Type B pancreatic cell (in vitro differentiated cells): ENCODE results near the gene RPS26. TPM values are rescaled to one million over a fixed set of nuclear protein-coding genes. Genes with fewer than 3 reads are reported as not detected.

Experiments used
- DNase-seq: peaks from one replicate; pipeline ENCODE4 v3.0.0; 2021; ENCODE audit warnings: mixed read lengths; ENCODE audit not compliant: unreplicated experiment; ENCODE audit errors: extremely low spot score
- H3K27ac Mint-ChIP-seq: 2 replicates; pipeline ENCODE4 v1.8.0; 2021; ENCODE audit warnings: mild to moderate bottlenecking, mixed read lengths
- H3K27me3 Mint-ChIP-seq: 2 replicates; pipeline ENCODE4 v1.8.0; 2021; ENCODE audit warnings: mixed read lengths
- H3K36me3 Mint-ChIP-seq: 2 replicates; pipeline ENCODE4 v1.8.0; 2021; ENCODE audit warnings: mixed read lengths
- H3K4me1 Mint-ChIP-seq: one replicate; pipeline ENCODE4 v1.8.0; 2021; ENCODE audit warnings: mixed read lengths; ENCODE audit not compliant: unreplicated experiment
- H3K4me3 Mint-ChIP-seq: 2 replicates; pipeline ENCODE4 v1.8.0; 2021; ENCODE audit warnings: mild to moderate bottlenecking, mixed read lengths
- H3K9me3 Mint-ChIP-seq: 2 replicates; pipeline ENCODE4 v1.8.0; 2021; ENCODE audit warnings: mixed read lengths
- total RNA-seq: library from RNA; stranded (reverse); gene quantifications from 2 replicates; pipeline ENCODE4 v1.2.1, GENCODE V29; 2021; ENCODE audit warnings: low replicate concordance
- TF ChIP-seq, protein P1 (sequence below): fragments of 200-600 bp; sonication (generic); conservative IDR thresholded peaks from 2 replicates; pipeline ENCODE4 v1.5.0; 2021; ENCODE audit warnings: antibody characterized with exemption, mild to moderate bottlenecking

Gene RPS26
- total RNA-seq, 1 donor from 2014 or later, result 20.2 TPM

DNA sequence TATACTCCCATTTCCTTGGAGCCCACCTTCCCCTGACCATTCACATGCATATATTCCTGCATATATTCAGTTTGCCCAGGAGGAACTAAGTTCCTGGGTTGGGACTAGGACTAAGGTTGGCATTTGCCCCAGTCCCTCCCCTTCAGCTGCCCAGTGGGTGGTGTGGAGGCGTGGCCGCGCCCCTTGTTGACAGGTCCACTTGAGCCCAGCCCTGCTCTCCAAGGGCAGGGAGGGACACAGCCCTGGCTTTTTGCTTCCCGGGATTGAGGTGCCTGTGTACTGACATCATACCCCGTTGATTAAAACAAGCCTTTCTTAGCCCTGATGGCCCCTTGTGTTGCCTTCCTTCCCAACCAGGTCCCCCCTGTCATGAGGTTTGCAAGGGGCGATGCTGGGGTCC lies 45.5 kb downstream of the RPS26 start:
- TF ChIP-seq, protein P1, sequence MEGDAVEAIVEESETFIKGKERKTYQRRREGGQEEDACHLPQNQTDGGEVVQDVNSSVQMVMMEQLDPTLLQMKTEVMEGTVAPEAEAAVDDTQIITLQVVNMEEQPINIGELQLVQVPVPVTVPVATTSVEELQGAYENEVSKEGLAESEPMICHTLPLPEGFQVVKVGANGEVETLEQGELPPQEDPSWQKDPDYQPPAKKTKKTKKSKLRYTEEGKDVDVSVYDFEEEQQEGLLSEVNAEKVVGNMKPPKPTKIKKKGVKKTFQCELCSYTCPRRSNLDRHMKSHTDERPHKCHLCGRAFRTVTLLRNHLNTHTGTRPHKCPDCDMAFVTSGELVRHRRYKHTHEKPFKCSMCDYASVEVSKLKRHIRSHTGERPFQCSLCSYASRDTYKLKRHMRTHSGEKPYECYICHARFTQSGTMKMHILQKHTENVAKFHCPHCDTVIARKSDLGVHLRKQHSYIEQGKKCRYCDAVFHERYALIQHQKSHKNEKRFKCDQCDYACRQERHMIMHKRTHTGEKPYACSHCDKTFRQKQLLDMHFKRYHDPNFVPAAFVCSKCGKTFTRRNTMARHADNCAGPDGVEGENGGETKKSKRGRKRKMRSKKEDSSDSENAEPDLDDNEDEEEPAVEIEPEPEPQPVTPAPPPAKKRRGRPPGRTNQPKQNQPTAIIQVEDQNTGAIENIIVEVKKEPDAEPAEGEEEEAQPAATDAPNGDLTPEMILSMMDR, result no peak
- Mint-ChIP-seq H3K27me3 (peaks cover 22% of the 10 kb centered on the region), H3K27ac (no peak overlapping the region), H3K4me3 (no peak overlapping the region), H3K36me3 (peaks cover 14% of the 10 kb centered on the region), H3K9me3 (no peaks in the 10 kb centered on the region), H3K4me1 (peaks cover 6% of the 10 kb centered on the region)
- DNase-seq, result no peak

Other genes with a start within 250 kb of the RPS26 start
- 51.4 and 75.9 TPM in 2 replicates for gene SARNP, start 224.2 kb upstream of the RPS26 start, total RNA-seq
- 50.9 and 76.1 TPM in 2 replicates for gene ORMDL2, start 223.9 kb upstream of the RPS26 start, total RNA-seq
- 30.0 and 34.6 TPM in 2 replicates for gene DNAJC14, start 212.3 kb upstream of the RPS26 start, total RNA-seq
- 0.38 and 0.48 TPM in 2 replicates for gene MMP19, start 199.0 kb upstream of the RPS26 start, total RNA-seq
- gene PYM1, start 114.0 kb upstream of the RPS26 start, total RNA-seq, result 28.0 and 33.7 TPM in 2 replicates
- gene DGKA, start 110.8 kb upstream of the RPS26 start, total RNA-seq, result 28.6 and 46.6 TPM in 2 replicates
- gene PMEL, start 75.9 kb upstream of the RPS26 start, total RNA-seq, result 1.4 and 136 TPM in 2 replicates
- gene CDK2, start 75.1 kb upstream of the RPS26 start, total RNA-seq, result 52.8 and 82.8 TPM in 2 replicates
- 105 and 131 TPM in 2 replicates for gene RAB5B, start 67.8 kb upstream of the RPS26 start, total RNA-seq
- 28.4 and 34.6 TPM in 2 replicates for gene SUOX, start 44.6 kb upstream of the RPS26 start, total RNA-seq
- gene IKZF4, start 20.9 kb upstream of the RPS26 start, total RNA-seq, result 6.1 and 21.0 TPM in 2 replicates
- gene ERBB3, start 38.2 kb downstream of the RPS26 start, total RNA-seq, result 76.5 and 176 TPM in 2 replicates
- gene PA2G4, start 62.6 kb downstream of the RPS26 start, total RNA-seq, result 115 and 141 TPM in 2 replicates
- gene RPL41, start 74.7 kb downstream of the RPS26 start, total RNA-seq, result 4,566 and 4,714 TPM in 2 replicates
- 11.6 and 12.1 TPM in 2 replicates for gene ZC3H10, start 76.3 kb downstream of the RPS26 start, total RNA-seq
- 81.4 and 96.3 TPM in 2 replicates for gene ESYT1, start 86.3 kb downstream of the RPS26 start, total RNA-seq
- gene MYL6B, start 110.7 kb downstream of the RPS26 start, total RNA-seq, result 66.2 and 161 TPM in 2 replicates
- 1,223 and 1,943 TPM in 2 replicates for gene MYL6, start 116.4 kb downstream of the RPS26 start, total RNA-seq
- gene SMARCC2, start 147.6 kb downstream of the RPS26 start, total RNA-seq, result 92.8 and 147 TPM in 2 replicates
- gene RNF41, start 180.0 kb downstream of the RPS26 start, total RNA-seq, result 33.7 and 37.7 TPM in 2 replicates
- 37.5 and 40.0 TPM in 2 replicates for gene NABP2, start 182.4 kb downstream of the RPS26 start, total RNA-seq
- gene SLC39A5, start 188.1 kb downstream of the RPS26 start, total RNA-seq, result 23.0 and 37.7 TPM in 2 replicates
- 52.9 and 56.1 TPM in 2 replicates for gene ANKRD52, start 216.5 kb downstream of the RPS26 start, total RNA-seq
- gene COQ10A, start 225.0 kb downstream of the RPS26 start, total RNA-seq, result 21.3 and 26.4 TPM in 2 replicates